CD4-positive, alpha-beta T cell treated with Interleukin-17A for 4 hours (primary cell): ENCODE data around the gene PLN.

Source experiments
- DNase-seq: peaks from one replicate; pipeline ENCODE4 v3.0.0-alpha.2; 2020; ENCODE audit warnings: mixed read lengths

The PLN gene

GRCh38 chr6:118542184-118542952 lies 5.7 kb upstream of the PLN start:
- no peak for DNase-seq

- DNase-seq, result no peak
Measured at GRCh38 chr6:118544105-118544504, 4.0 kb upstream of the PLN start.

GRCh38 chr6:118546164-118546879 lies 1.8 kb upstream of the PLN start:
- DNase-seq, result no peak

- no peak for DNase-seq
Measured at GRCh38 chr6:118546880-118547218, 1.2 kb upstream of the PLN start.

GRCh38 chr6:118548613-118549012 lies 517 bp downstream of the PLN start:
- DNase-seq, result no peak

GRCh38 chr6:118551063-118552053 lies 3.3 kb downstream of the PLN start:
- peak; percentile 37 for DNase-seq

GRCh38 chr6:118553132-118553531 lies 5.0 kb downstream of the PLN start:
- DNase-seq, result no peak

- DNase-seq, result no peak
Measured at GRCh38 chr6:118554698-118555097, 6.6 kb downstream of the PLN start.

- DNase-seq, result peak; percentile 55
Measured at GRCh38 chr6:118558464-118559217, 10.5 kb downstream of the PLN start.

GRCh38 chr6:118559659-118560058 lies 11.6 kb downstream of the PLN start:
- no peak for DNase-seq

GRCh38 chr6:118562248-118562647 lies 14.2 kb downstream of the PLN start:
- DNase-seq, result no peak

GRCh38 chr6:118562959-118563358 lies 14.9 kb downstream of the PLN start:
- no peak for DNase-seq

- DNase-seq, result peak; percentile 30
Measured at GRCh38 chr6:118565311-118565960, 17.3 kb downstream of the PLN start.

- no peak for DNase-seq
Measured at GRCh38 chr6:118567974-118568373, 19.9 kb downstream of the PLN start.

- no peak for DNase-seq
Measured at GRCh38 chr6:118569498-118569897, 21.4 kb downstream of the PLN start.

GRCh38 chr6:118571121-118571520 lies 23.0 kb downstream of the PLN start:
- no peak for DNase-seq

- no peak for DNase-seq
Measured at GRCh38 chr6:118574051-118574865, 26.2 kb downstream of the PLN start.

- DNase-seq, result no peak
Measured at GRCh38 chr6:118577972-118578371, 29.9 kb downstream of the PLN start.

GRCh38 chr6:118578617-118579016 lies 30.5 kb downstream of the PLN start:
- no peak for DNase-seq

- no peak for DNase-seq
Measured at GRCh38 chr6:118579786-118580185, 31.7 kb downstream of the PLN start.
